Endothelial cell of hepatic sinusoid (primary cell): ENCODE results near the gene KIFBP.
"Not testable (repeated sequence)": the region's sequence is repeated elsewhere in the genome, so short reads cannot be mapped to it uniquely, and the experiment has no call there.

Experiments
- in situ Hi-C: cut with HindIII; loops from 2 replicates; pipeline ENCODE4 v1.10.0; 2017; ENCODE audit warnings: low sequenced_read_pairs

The KIFBP gene, protein sequence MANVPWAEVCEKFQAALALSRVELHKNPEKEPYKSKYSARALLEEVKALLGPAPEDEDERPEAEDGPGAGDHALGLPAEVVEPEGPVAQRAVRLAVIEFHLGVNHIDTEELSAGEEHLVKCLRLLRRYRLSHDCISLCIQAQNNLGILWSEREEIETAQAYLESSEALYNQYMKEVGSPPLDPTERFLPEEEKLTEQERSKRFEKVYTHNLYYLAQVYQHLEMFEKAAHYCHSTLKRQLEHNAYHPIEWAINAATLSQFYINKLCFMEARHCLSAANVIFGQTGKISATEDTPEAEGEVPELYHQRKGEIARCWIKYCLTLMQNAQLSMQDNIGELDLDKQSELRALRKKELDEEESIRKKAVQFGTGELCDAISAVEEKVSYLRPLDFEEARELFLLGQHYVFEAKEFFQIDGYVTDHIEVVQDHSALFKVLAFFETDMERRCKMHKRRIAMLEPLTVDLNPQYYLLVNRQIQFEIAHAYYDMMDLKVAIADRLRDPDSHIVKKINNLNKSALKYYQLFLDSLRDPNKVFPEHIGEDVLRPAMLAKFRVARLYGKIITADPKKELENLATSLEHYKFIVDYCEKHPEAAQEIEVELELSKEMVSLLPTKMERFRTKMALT

GRCh38 chr10:68988530-68989316 is at the start of gene KIFBP:
KIFBP (plus strand) TSS chr10:68988803; CDS start chr10:68988833, 30 bp downstream.
- in situ Hi-C loops, result no loop called here

DNA sequence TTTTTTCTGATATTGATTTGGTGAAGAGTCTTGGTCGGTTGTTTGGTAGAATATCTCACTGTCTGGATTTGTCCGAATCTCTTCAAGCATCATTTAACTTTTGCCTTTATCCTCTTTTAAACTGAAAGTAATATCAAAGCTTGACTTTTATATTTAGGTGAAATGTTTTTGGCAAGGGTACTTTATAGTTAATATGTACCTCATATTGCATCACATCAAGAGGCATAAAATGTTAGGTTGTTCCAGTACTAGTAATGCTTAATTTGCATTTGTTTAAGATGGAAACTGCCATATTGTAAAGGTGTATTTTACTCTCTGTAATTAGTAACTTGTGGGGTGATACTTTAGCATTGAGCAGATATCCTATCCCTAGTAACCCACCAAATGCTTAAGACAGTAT is 49.7 kb upstream of the KIFBP start:
- in situ Hi-C loops, result no loop called here

DNA sequence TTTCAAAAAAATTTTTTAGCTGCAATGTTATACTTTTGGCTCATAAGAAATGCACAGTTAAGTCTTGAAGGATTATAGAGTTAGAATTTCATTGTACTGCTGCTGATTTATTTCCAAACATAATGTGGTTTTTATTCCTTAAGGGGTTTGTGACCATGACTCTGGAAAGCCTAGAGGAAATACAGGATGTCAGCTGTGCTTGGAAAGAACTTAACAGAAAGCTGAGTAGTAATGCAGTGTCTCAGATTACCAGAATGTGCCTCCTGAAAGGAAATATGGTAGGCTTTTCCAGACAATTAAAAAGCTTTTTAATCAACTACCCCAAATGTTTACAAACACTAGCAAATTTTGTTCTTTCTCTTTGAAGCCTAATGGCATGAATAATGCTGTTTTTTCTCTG is 47.7 kb upstream of the KIFBP start:
- in situ Hi-C loops, result not testable (repeated sequence)

- in situ Hi-C loops, result no loop called here
Measured at GRCh38 chr10:68950598-68950997, 38.0 kb upstream of the KIFBP start.

DNA sequence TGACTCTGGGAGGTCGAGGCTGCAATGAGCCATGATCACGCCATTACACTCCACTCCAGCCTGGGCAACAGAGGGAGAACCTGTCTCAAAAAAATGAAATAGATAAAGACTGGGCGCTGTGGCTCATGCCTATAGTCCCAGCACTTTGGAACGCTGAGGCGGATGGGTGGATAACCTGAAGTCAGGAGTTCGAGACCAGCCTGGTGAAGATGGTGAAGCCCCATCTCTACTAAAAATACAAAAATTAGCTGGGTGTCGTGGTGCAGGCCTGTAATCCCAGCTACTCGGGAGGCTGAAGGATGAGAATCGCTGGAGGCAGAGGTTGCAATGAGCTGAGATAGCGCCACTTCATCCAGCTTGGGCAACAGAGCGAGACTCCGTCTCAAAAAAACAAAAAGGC is 33.7 kb upstream of the KIFBP start:
- in situ Hi-C loops, result no loop called here

GRCh38 chr10:68955355-68955831 is 33.2 kb upstream of the KIFBP start:
- in situ Hi-C loops, result no loop called here

- in situ Hi-C loops, result no loop called here
Measured at GRCh38 chr10:68955832-68956532, 32.6 kb upstream of the KIFBP start, which contains the start of gene DDX21. DDX21 (plus strand) TSS chr10:68956170; CDS start chr10:68956226, 56 bp downstream.

- in situ Hi-C loops, result no loop called here
Measured at GRCh38 chr10:68957284-68957615, 31.4 kb upstream of the KIFBP start.

- in situ Hi-C loops, result no loop called here
Measured at GRCh38 chr10:68957654-68958053, 30.9 kb upstream of the KIFBP start.

GRCh38 chr10:68959695-68960527 is 28.7 kb upstream of the KIFBP start:
- in situ Hi-C loops, result no loop called here

DNA sequence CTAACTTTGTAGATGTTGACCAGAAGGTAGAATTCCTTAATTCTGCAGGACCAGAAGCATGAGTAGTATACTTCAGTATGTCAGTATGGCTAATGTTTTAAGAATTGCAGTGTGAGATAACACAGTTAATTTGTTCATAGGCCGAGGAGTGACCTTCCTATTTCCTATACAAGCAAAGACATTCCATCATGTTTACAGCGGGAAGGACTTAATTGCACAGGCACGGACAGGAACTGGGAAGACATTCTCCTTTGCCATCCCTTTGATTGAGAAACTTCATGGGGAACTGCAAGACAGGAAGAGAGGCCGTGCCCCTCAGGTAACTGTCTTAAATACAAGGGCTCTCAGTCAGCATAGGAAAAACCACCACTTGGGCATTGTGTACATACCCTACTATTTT is 25.5 kb upstream of the KIFBP start:
- in situ Hi-C loops, result no loop called here

- in situ Hi-C loops, result no loop called here
Measured at GRCh38 chr10:68973975-68974374, 14.6 kb upstream of the KIFBP start.

- in situ Hi-C loops, result not testable (repeated sequence)
Measured at GRCh38 chr10:68975936-68976473, 12.6 kb upstream of the KIFBP start.

DNA sequence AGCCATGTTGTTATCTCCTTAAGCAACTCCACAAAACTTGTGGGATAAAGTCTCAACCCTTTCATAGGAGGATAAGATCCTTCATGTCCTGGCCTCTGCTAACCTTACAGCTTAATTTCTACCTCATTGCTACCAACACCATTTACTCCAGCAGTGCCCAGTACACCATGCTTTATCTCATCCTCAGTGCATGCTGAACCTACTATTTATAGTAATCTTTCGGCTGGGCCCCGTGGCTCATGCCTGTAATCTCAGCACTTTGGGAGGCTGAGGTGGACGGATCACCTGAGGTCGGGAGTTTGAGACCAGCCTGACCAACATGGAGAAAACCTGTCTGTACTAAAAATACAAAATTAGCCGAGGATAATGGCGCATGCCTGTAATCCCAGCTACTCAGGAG is 8.9 kb upstream of the KIFBP start:
- in situ Hi-C loops, result not testable (repeated sequence)

DNA sequence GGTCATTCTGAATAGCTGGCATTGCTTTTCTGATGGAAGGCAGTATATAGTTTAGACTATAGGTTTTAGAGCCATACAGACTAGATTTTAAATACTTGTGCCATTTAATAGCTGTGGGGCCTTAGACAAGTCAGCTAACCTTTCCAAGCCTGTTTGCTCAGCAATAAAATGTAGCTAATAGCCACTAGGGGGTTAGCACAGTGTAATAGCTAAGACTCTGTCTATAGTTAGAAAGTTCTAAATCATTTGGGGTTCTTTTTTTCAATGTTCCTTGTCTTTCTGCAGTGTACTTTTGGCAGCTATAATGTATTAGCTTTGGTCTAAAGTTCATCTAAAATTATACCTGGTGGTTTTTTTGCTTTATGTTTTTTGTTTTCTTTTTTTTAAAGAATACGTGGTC is 7.5 kb upstream of the KIFBP start:
- in situ Hi-C loops, result no loop called here

GRCh38 chr10:68982389-68982788 is 6.2 kb upstream of the KIFBP start:
- in situ Hi-C loops, result no loop called here

GRCh38 chr10:68987611-68988010 is 992 bp upstream of the KIFBP start:
- in situ Hi-C loops, result no loop called here

DNA sequence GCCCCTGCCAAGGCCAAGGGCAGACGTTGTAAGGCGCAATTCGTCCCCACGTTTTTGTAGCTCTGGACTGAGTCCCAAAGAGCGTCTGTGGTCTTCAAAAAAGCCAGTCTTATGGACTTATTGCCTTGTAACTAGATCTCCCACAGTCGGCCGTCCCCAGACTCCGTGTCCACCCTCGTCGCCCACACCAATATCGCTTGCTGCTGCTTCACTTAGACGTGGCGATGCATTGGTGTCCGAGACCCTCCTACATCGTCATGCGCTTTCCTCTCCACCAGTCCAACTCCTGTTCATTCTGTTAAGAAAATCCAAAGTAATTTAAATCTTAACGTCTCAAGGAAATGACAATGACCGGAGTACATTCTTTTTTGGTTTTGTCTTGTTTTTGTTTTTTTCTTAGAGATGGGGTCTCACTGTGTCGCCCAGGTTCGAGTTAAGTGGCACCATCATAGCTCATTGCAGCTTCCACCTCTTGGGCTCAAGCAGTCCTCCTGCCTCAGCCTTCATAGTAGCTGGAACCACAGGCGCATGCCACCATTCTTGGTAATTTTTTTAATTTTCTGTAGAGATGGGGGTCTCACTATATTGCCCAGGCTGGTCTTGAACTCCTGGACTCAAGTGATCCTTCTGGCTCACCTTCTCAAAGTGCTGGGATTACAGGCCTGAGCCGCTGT is 851 bp downstream of the KIFBP start:
- in situ Hi-C loops, result no loop called here
